IMR-90 (cell line): ENCODE results near the gene EGF. TPM values are rescaled to one million over a fixed set of nuclear protein-coding genes. Genes with fewer than 3 reads are reported as not detected.

Experiments used
- ATAC-seq: fragments of 200-7000 bp; cut with Tn5 transposase; 2 replicates; pipeline ENCODE4 v1.9.1; 2020; ENCODE audit warnings: low read depth, mild to moderate bottlenecking, moderate library complexity
- BruUV-seq: library from RNA; stranded (reverse); fragments of 400-500 nt; replicated peaks from 2 replicates; lab custom pipeline; 2021; lab: Mats Ljungman, UMichigan
- CTCF ChIA-PET: fragments of 300-600 bp; formaldehyde crosslinking; extraction: SDS; loops from one replicate; lab custom pipeline; 2021; ENCODE audit warnings: antibody characterized with exemption; lab: Yijun Ruan, JAX
- POLR2A ChIA-PET: fragments of 300-600 bp; sonication (Branson Sonifier 250); formaldehyde crosslinking; loops from one replicate; lab custom pipeline; 2022; ENCODE audit warnings: antibody characterized with exemption; ENCODE audit not compliant: unreplicated experiment; lab: Charles Lee
- DNase-seq: peaks from one replicate; pipeline ENCODE4 v3.0.0; 2013
- H2AFZ ChIP-seq: replicated peaks from 2 replicates; pipeline ENCODE3; 2013; ENCODE audit warnings: low read length, mild to moderate bottlenecking; ENCODE audit not compliant: poor library complexity
- H2AK5ac ChIP-seq: 2 replicates; pipeline ENCODE4 v1.6.1; 2013; ENCODE audit warnings: low read depth, low read length, inconsistent platforms
- H2AK9ac ChIP-seq: replicated peaks from 2 replicates; pipeline ENCODE3; 2013; ENCODE audit warnings: mild to moderate bottlenecking, low read depth, low read length, moderate library complexity; ENCODE audit not compliant: poor library complexity
- H2BK120ac ChIP-seq: 2 replicates; pipeline ENCODE4 v1.6.1; 2013; ENCODE audit warnings: low read depth, low read length, inconsistent platforms
- H2BK15ac ChIP-seq: 3 replicates; pipeline ENCODE4 v1.6.1; 2013; ENCODE audit warnings: low read depth, low read length, inconsistent platforms
- H2BK20ac ChIP-seq: 2 replicates; pipeline ENCODE4 v1.6.1; 2013; ENCODE audit warnings: low read depth, mild to moderate bottlenecking, inconsistent platforms, low read length, moderate library complexity
- H2BK5ac ChIP-seq: 2 replicates; pipeline ENCODE4 v1.6.1; 2013; ENCODE audit warnings: mild to moderate bottlenecking, low read depth, low read length, inconsistent platforms; ENCODE audit not compliant: poor library complexity, severe bottlenecking
- H3K14ac ChIP-seq: replicated peaks from 2 replicates; pipeline ENCODE4 v1.6.1; 2013; ENCODE audit warnings: low read depth, low read length, inconsistent platforms
- H3K18ac ChIP-seq: 2 replicates; pipeline ENCODE4 v1.6.1; 2013; ENCODE audit warnings: low read depth, low read length, control low read depth
- H3K23ac ChIP-seq: 2 replicates; pipeline ENCODE4 v1.6.1; 2013; ENCODE audit warnings: low read depth, low read length, inconsistent platforms
- H3K27ac ChIP-seq: 2 replicates; pipeline ENCODE4 v1.5.1; 2013; ENCODE audit warnings: mild to moderate bottlenecking, control low read depth, low read length; ENCODE audit not compliant: insufficient read depth
- H3K27me3 ChIP-seq: 2 replicates; pipeline ENCODE4 v1.6.1; 2013; ENCODE audit warnings: low read length; ENCODE audit not compliant: control insufficient read depth, insufficient read depth
- H3K36me3 ChIP-seq: 2 replicates; pipeline ENCODE4 v1.6.1; 2013; ENCODE audit warnings: low read length, mixed read lengths; ENCODE audit not compliant: control insufficient read depth, insufficient read depth
- H3K4ac ChIP-seq: 2 replicates; pipeline ENCODE4 v1.6.1; 2013; ENCODE audit warnings: low read depth, low read length, inconsistent platforms
- H3K4me1 ChIP-seq: 2 replicates; pipeline ENCODE4 v1.6.1; 2013; ENCODE audit warnings: low read length, mixed read lengths; ENCODE audit not compliant: control insufficient read depth, insufficient read depth
- H3K4me2 ChIP-seq: 2 replicates; pipeline ENCODE4 v1.6.1; 2013; ENCODE audit warnings: low read depth, mild to moderate bottlenecking, control low read depth, low read length, moderate library complexity
- H3K4me3 ChIP-seq: 2 replicates; pipeline ENCODE4 v1.5.1; 2013; ENCODE audit warnings: low read depth, mild to moderate bottlenecking, control low read depth, low read length, moderate library complexity; ENCODE audit not compliant: insufficient read depth
- H3K56ac ChIP-seq: 2 replicates; pipeline ENCODE4 v1.6.1; 2013; ENCODE audit warnings: low read length, inconsistent platforms; ENCODE audit not compliant: insufficient read depth; ENCODE audit errors: extremely low read depth
- H3K79me1 ChIP-seq, 2 experiments: 2 replicates each; pipeline ENCODE4 v1.6.1; 2013; ENCODE audit warnings: low read length in 2 of 2, inconsistent platforms in 1 of 2, low read depth in 1 of 2
- H3K9ac ChIP-seq: 2 replicates; pipeline ENCODE4 v1.6.1; 2013; ENCODE audit warnings: low read depth, low read length, control low read depth
- H3K9me1 ChIP-seq: 2 replicates; pipeline ENCODE4 v1.6.1; 2013; ENCODE audit warnings: low read length, inconsistent platforms; ENCODE audit not compliant: insufficient read depth
- H3K9me3 ChIP-seq: 2 replicates; pipeline ENCODE4 v1.6.1; 2013; ENCODE audit warnings: low read length; ENCODE audit not compliant: control insufficient read depth, insufficient read depth
- H4K20me1 ChIP-seq: 2 replicates; pipeline ENCODE4 v1.6.1; 2013; ENCODE audit warnings: low read length, inconsistent platforms; ENCODE audit not compliant: insufficient read depth
- H4K5ac ChIP-seq: 2 replicates; pipeline ENCODE4 v1.6.1; 2013; ENCODE audit warnings: mild to moderate bottlenecking, low read depth, low read length, control low read depth
- H4K8ac ChIP-seq, 2 experiments: 2 replicates each; pipeline ENCODE4 v1.6.1; 2013; ENCODE audit warnings: low read depth in 2 of 2, low read length in 2 of 2, control low read depth in 1 of 2, inconsistent platforms in 1 of 2
- H4K91ac ChIP-seq: 2 replicates; pipeline ENCODE4 v1.6.1; 2013; ENCODE audit warnings: low read depth, low read length, inconsistent platforms; ENCODE audit not compliant: insufficient read depth
- BHLHE40 ChIP-seq: fragments of 150-350 bp; IDR thresholded peaks from 2 replicates; pipeline ENCODE4 v1.6.1; 2016; ENCODE audit warnings: mild to moderate bottlenecking, low read depth, low read length
- CEBPB ChIP-seq: IDR thresholded peaks from 2 replicates; pipeline ENCODE4 v1.6.1; 2012; ENCODE audit warnings: low read depth, low read length, improper control_type of control experiment
- CHD1 ChIP-seq: IDR thresholded peaks from 2 replicates; pipeline ENCODE4 v1.6.1; 2012; ENCODE audit warnings: low read depth, low read length, improper control_type of control experiment
- FOS ChIP-seq: fragments of 150-350 bp; IDR thresholded peaks from 2 replicates; pipeline ENCODE4 v1.6.1; 2016; ENCODE audit warnings: low read depth, low read length
- MAFK ChIP-seq: IDR thresholded peaks from 2 replicates; pipeline ENCODE4 v1.6.1; 2012; ENCODE audit warnings: low read depth, low read length, improper control_type of control experiment
- MAZ ChIP-seq: IDR thresholded peaks from 2 replicates; pipeline ENCODE4 v1.6.1; 2012; ENCODE audit warnings: low read depth, mild to moderate bottlenecking, low read length, improper control_type of control experiment, moderate library complexity, borderline replicate concordance
- MXI1 ChIP-seq: IDR thresholded peaks from 2 replicates; pipeline ENCODE4 v1.6.1; 2012; ENCODE audit warnings: low read depth, mild to moderate bottlenecking, low read length, moderate library complexity, borderline replicate concordance
- NFE2L2 ChIP-seq: fragments of 150-350 bp; IDR thresholded peaks from 2 replicates; pipeline ENCODE4 v1.6.1; 2016; ENCODE audit warnings: low read depth, mild to moderate bottlenecking, low read length
- POLR2A ChIP-seq: IDR thresholded peaks from 2 replicates; pipeline ENCODE4 v1.6.1; 2012; ENCODE audit warnings: mild to moderate bottlenecking, low read depth, low read length
- RAD21 ChIP-seq: IDR thresholded peaks from 2 replicates; pipeline ENCODE4 v1.6.1; 2012; ENCODE audit warnings: low read length, improper control_type of control experiment
- RCOR1 ChIP-seq: IDR thresholded peaks from 2 replicates; pipeline ENCODE4 v1.6.1; 2012; ENCODE audit warnings: mild to moderate bottlenecking, low read length, improper control_type of control experiment; ENCODE audit not compliant: insufficient replicate concordance
- RFX5 ChIP-seq: IDR thresholded peaks from 2 replicates; pipeline ENCODE4 v1.8.0; 2012; ENCODE audit warnings: low read depth, mild to moderate bottlenecking, low read length, moderate library complexity
- SMC3 ChIP-seq: fragments of 150-350 bp; IDR thresholded peaks from 2 replicates; pipeline ENCODE4 v1.6.1; 2016; ENCODE audit warnings: low read depth, mild to moderate bottlenecking, antibody characterized with exemption, low read length, moderate library complexity
- WGBS, 2 experiments: methylation state at CpG; one replicate each; pipeline versions ENCODE4 v1.1.5 to v1.1.7; 2013; ENCODE audit warnings: missing lambda C conversion rate in 2 of 2; ENCODE audit not compliant: insufficient read length in 1 of 2; ENCODE audit errors: extremely low coverage in 2 of 2; 5-methylcytosine and 5-hydroxymethylcytosine counted together
- dilution Hi-C: fragments of 300-500 bp; cut with HindIII; formaldehyde crosslinking; loops from one replicate; pipeline ENCODE4 v1.14.3; 2018; ENCODE audit warnings: low sequenced_read_pairs; ENCODE audit not compliant: unreplicated experiment
- in situ Hi-C: fragments of 300-500 bp; cut with MboI; formaldehyde crosslinking; loops from 3 replicates; pipeline ENCODE4 v1.14.3; 2019; ENCODE audit warnings: low sequenced_read_pairs, inconsistent platforms, mixed read lengths
- intact Hi-C: fragments of 100-400 bp; cut with micrococcal nuclease; formaldehyde crosslinking; loops from 2 replicates; pipeline ENCODE4 v1.10.0; 2022
- polyA plus RNA-seq, 3 experiments: library from polyadenylated mRNA; depleted of rRNA; stranded (reverse); fragments of >200 nt; gene quantifications; 2 replicates each; pipeline ENCODE4 v1.2.3, GENCODE V29; 2012; ENCODE audit warnings: low replicate concordance in 1 of 3
- total RNA-seq: library from RNA; depleted of rRNA; stranded (reverse); fragments of >200 nt; gene quantifications from 2 replicates; pipeline ENCODE4 v1.2.3, GENCODE V29; 2012
- TF ChIP-seq, protein P1 (sequence below): fragments of 150-350 bp; IDR thresholded peaks from 2 replicates; pipeline ENCODE4 v1.6.1; 2016; ENCODE audit warnings: low read depth, mild to moderate bottlenecking, low read length, moderate library complexity, borderline replicate concordance
- TF ChIP-seq, protein P2 (sequence below): conservative IDR thresholded peaks from 2 replicates; pipeline ENCODE4 v1.5.1; 2012; ENCODE audit warnings: mild to moderate bottlenecking, low read depth, low read length, improper control_type of control experiment
- TF ChIP-seq, protein P3 (sequence below): fragments of 150-350 bp; IDR thresholded peaks from 2 replicates; pipeline ENCODE4 v1.6.1; 2017; ENCODE audit warnings: mild to moderate bottlenecking, antibody characterized with exemption, low read length, low read depth

Gene EGF
- total and polyA plus RNA-seq, 2 of the 4 experiments (the other 2 are of a cell fraction): 1.7 to 2.2 TPM

DNA sequence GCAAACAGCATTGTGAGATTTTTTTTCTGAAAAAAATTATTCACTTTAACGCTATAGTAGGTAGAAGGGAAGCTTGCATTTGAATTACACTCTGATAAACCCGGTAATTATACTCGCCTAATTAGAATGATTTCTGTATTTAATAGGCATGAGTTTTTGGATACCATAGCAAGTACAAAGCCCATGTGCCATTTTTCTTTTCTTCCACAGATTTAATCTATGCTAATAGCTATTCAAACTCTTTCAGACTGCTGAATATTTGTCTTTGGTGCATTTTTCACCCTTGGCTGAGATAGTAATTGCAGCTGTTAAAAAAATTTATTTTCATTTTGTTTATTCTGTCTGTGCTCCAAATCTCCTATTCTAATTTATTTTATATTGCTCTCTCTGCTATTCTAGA, 113.0 kb downstream of the EGF start:
- Histone ChIP-seq H3K56ac (no peak overlapping the region), H3K4me2 (no peak overlapping the region), H3K4me1 (no peaks in the 10 kb centered on the region), H2BK5ac (no peak overlapping the region), H2AK5ac (no peak overlapping the region), H4K20me1 (no peaks in the 10 kb centered on the region), H3K4me3 (no peak overlapping the region), H4K5ac (no peak overlapping the region), H3K9me3 (no peaks in the 10 kb centered on the region), H2AK9ac (no peak overlapping the region), H3K27ac (no peak overlapping the region), H4K91ac (no peak overlapping the region), H3K14ac (no peak overlapping the region), H4K8ac (no peak overlapping the region), H3K27me3 (peaks cover 3% of the 10 kb centered on the region; the same call in 1 of the 2 replicates), H3K23ac (no peak overlapping the region), H3K4ac (no peak overlapping the region), H2AFZ (no peak overlapping the region), H2BK15ac (no peak overlapping the region), H3K18ac (no peak overlapping the region), H3K9me1 (no peaks in the 10 kb centered on the region), H3K9ac (no peak overlapping the region), H2BK120ac (no peak overlapping the region), H2BK20ac (no peak overlapping the region), H3K36me3 (no peaks in the 10 kb centered on the region), H3K79me1 (no peaks in the 10 kb centered on the region)
- dilution Hi-C loops (no loop called here), in situ Hi-C loops (no loop called here), intact Hi-C loops (no loop called here)
- no TSS peak for BruUV-seq
- DNase-seq (no peak), ATAC-seq (no peak)
- ChIA-PET POLR2A (no interaction called here), CTCF (interaction anchor here (0.8 to 1.5 kb wide), 2 partner anchors 16 to 27 kb away, joined by 4 read pairs; no protein-coding TSS in a partner anchor)
- no CpG with 5 or more reads among the region's 3 CpGs for WGBS, 2 experiments
- TF ChIP-seq CEBPB (no peak), BHLHE40 (no peak), MXI1 (no peak), FOS (no peak), RFX5 (no peak), NFE2L2 (no peak), MAFK (no peak), MAZ (no peak), RAD21 (no peak), POLR2A (no peak), RCOR1 (no peak), CHD1 (no peak), SMC3 (no peak)
- TF ChIP-seq, protein P1, sequence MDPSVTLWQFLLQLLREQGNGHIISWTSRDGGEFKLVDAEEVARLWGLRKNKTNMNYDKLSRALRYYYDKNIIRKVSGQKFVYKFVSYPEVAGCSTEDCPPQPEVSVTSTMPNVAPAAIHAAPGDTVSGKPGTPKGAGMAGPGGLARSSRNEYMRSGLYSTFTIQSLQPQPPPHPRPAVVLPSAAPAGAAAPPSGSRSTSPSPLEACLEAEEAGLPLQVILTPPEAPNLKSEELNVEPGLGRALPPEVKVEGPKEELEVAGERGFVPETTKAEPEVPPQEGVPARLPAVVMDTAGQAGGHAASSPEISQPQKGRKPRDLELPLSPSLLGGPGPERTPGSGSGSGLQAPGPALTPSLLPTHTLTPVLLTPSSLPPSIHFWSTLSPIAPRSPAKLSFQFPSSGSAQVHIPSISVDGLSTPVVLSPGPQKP: no peak
- TF ChIP-seq, protein P2, sequence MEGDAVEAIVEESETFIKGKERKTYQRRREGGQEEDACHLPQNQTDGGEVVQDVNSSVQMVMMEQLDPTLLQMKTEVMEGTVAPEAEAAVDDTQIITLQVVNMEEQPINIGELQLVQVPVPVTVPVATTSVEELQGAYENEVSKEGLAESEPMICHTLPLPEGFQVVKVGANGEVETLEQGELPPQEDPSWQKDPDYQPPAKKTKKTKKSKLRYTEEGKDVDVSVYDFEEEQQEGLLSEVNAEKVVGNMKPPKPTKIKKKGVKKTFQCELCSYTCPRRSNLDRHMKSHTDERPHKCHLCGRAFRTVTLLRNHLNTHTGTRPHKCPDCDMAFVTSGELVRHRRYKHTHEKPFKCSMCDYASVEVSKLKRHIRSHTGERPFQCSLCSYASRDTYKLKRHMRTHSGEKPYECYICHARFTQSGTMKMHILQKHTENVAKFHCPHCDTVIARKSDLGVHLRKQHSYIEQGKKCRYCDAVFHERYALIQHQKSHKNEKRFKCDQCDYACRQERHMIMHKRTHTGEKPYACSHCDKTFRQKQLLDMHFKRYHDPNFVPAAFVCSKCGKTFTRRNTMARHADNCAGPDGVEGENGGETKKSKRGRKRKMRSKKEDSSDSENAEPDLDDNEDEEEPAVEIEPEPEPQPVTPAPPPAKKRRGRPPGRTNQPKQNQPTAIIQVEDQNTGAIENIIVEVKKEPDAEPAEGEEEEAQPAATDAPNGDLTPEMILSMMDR: no peak
- TF ChIP-seq, protein P3, sequence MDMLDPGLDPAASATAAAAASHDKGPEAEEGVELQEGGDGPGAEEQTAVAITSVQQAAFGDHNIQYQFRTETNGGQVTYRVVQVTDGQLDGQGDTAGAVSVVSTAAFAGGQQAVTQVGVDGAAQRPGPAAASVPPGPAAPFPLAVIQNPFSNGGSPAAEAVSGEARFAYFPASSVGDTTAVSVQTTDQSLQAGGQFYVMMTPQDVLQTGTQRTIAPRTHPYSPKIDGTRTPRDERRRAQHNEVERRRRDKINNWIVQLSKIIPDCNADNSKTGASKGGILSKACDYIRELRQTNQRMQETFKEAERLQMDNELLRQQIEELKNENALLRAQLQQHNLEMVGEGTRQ: no peak
